Loucy (cell line): ENCODE results near the gene C1GALT1.

Experiments
- H2AFZ ChIP-seq: fragments of 200-600 bp; sonication (generic); 2 replicates; pipeline ENCODE4 v1.6.0; 2016; ENCODE audit warnings: antibody characterized with exemption, mild to moderate bottlenecking, low read length, moderate library complexity
- H3F3A ChIP-seq: fragments of 200-600 bp; 2 replicates; pipeline ENCODE4 v1.6.0; 2016; ENCODE audit warnings: antibody characterized with exemption, low read depth, mild to moderate bottlenecking
- H3K27me3 ChIP-seq: fragments of 200-600 bp; sonication (generic); 2 replicates; pipeline ENCODE4 v1.6.1; 2014; ENCODE audit warnings: low read length, mild to moderate bottlenecking; ENCODE audit not compliant: insufficient read depth, poor library complexity, severe bottlenecking
- H3K36me3 ChIP-seq: fragments of 200-600 bp; sonication (generic); 2 replicates; pipeline ENCODE4 v1.6.1; 2016; ENCODE audit warnings: low read length; ENCODE audit not compliant: insufficient read depth
- H3K4me1 ChIP-seq: fragments of 200-600 bp; sonication (generic); 2 replicates; pipeline ENCODE4 v1.5.1; 2014; ENCODE audit warnings: low read length, mild to moderate bottlenecking; ENCODE audit not compliant: insufficient read depth, poor library complexity, severe bottlenecking
- H3K4me2 ChIP-seq: fragments of 200-600 bp; sonication (generic); 2 replicates; pipeline ENCODE4 v1.6.0; 2014; ENCODE audit warnings: antibody characterized with exemption, low read length, low read depth, mild to moderate bottlenecking; ENCODE audit not compliant: poor library complexity, severe bottlenecking
- H3K4me3 ChIP-seq: fragments of 200-600 bp; sonication (generic); 2 replicates; pipeline ENCODE4 v1.5.1; 2014; ENCODE audit warnings: low read length, mild to moderate bottlenecking, mixed read lengths; ENCODE audit not compliant: poor library complexity, severe bottlenecking
- H3K79me2 ChIP-seq: fragments of 200-600 bp; sonication (generic); 2 replicates; pipeline ENCODE4 v1.6.1; 2014; ENCODE audit warnings: low read length; ENCODE audit not compliant: insufficient read depth
- H3K9ac ChIP-seq: fragments of 200-600 bp; sonication (generic); 2 replicates; pipeline ENCODE4 v1.6.0; 2014; ENCODE audit warnings: mild to moderate bottlenecking, low read depth, low read length, moderate library complexity; ENCODE audit not compliant: poor library complexity, severe bottlenecking
- H3K9me2 ChIP-seq: fragments of 200-600 bp; sonication (generic); replicated peaks from 2 replicates; pipeline ENCODE4 v1.6.1; 2016; ENCODE audit warnings: low read depth, low read length, mixed read lengths
- H3K9me3 ChIP-seq: fragments of 200-600 bp; sonication (generic); 2 replicates; pipeline ENCODE4 v1.6.1; 2014; ENCODE audit warnings: mild to moderate bottlenecking, antibody characterized with exemption, low read length, low read depth; ENCODE audit not compliant: insufficient read depth
- H4K20me1 ChIP-seq: fragments of 200-600 bp; sonication (generic); 2 replicates; pipeline ENCODE4 v1.6.0; 2014; ENCODE audit warnings: antibody characterized with exemption, low read length, mild to moderate bottlenecking; ENCODE audit not compliant: insufficient read depth, poor library complexity, severe bottlenecking
- CTCF ChIP-seq: fragments of 200-600 bp; sonication (generic); conservative IDR thresholded peaks from 2 replicates; pipeline ENCODE4 v1.5.1; 2014; ENCODE audit warnings: mild to moderate bottlenecking, antibody characterized with exemption, low read length
- EZH2phosphoT487 ChIP-seq: fragments of 200-600 bp; IDR thresholded peaks from 2 replicates; pipeline ENCODE4 v1.6.1; 2018; ENCODE audit warnings: antibody characterized with exemption, mild to moderate bottlenecking, moderate library complexity, borderline replicate concordance

The C1GALT1 gene

GRCh38 chr7:7216279-7216678 is 33.9 kb downstream of the C1GALT1 start:
- Histone ChIP-seq H3K4me2 (no peak overlapping the region), H3K9me3 (no peaks in the 10 kb centered on the region), H3K9ac (no peak overlapping the region), H4K20me1 (peaks cover 4% of the 10 kb centered on the region), H2AFZ (no peak overlapping the region), H3K4me1 (peaks cover 5% of the 10 kb centered on the region), H3K27me3 (no peaks in the 10 kb centered on the region), H3K79me2 (peaks cover 47% of the 10 kb centered on the region), H3K9me2 (no peaks in the 10 kb centered on the region), H3K4me3 (no peak overlapping the region), H3K36me3 (peaks cover 38% of the 10 kb centered on the region; the same call in 1 of the 2 replicates), H3F3A (no peaks in the 10 kb centered on the region)
- TF ChIP-seq EZH2phosphoT487: no peak
- TF ChIP-seq CTCF: no peak

GRCh38 chr7:7219216-7219615 is 36.9 kb downstream of the C1GALT1 start:
- Histone ChIP-seq H3K9ac (no peak overlapping the region), H3K9me3 (no peaks in the 10 kb centered on the region), H3K9me2 (no peaks in the 10 kb centered on the region), H3K27me3 (no peaks in the 10 kb centered on the region), H4K20me1 (peaks cover 4% of the 10 kb centered on the region), H3K4me2 (no peak overlapping the region), H3K79me2 (peaks cover 38% of the 10 kb centered on the region), H3K4me3 (no peak overlapping the region), H2AFZ (no peak overlapping the region), H3K4me1 (peaks cover 9% of the 10 kb centered on the region), H3K36me3 (peaks cover 38% of the 10 kb centered on the region; the same call in 1 of the 2 replicates), H3F3A (no peaks in the 10 kb centered on the region)
- TF ChIP-seq CTCF (no peak), EZH2phosphoT487 (no peak)

- H3K4me2 ChIP-seq: no peak overlapping the region
- H3K36me3 ChIP-seq: peaks cover 30% of the 10 kb centered on the region; the same call in 1 of the 2 replicates
- H2AFZ ChIP-seq: no peak overlapping the region
Measured at GRCh38 chr7:7220821-7221220, 38.5 kb downstream of the C1GALT1 start.

More at GRCh38 chr7:7220821-7221220, 38.5 kb downstream of the C1GALT1 start:
- H4K20me1 ChIP-seq: peaks cover 4% of the 10 kb centered on the region
- H3K4me3 ChIP-seq: no peak overlapping the region
- no peak overlapping the region for H3K9ac ChIP-seq
- no peaks in the 10 kb centered on the region for H3K9me2 ChIP-seq
- H3K79me2 ChIP-seq: peaks cover 49% of the 10 kb centered on the region
- no peaks in the 10 kb centered on the region for H3K9me3 ChIP-seq
- TF ChIP-seq EZH2phosphoT487 (no peak), CTCF (no peak)
- H3K27me3 ChIP-seq: no peaks in the 10 kb centered on the region
- no peaks in the 10 kb centered on the region for H3F3A ChIP-seq
- peaks cover 9% of the 10 kb centered on the region for H3K4me1 ChIP-seq
